ENCODE measurements around the gene RIMBP2.

Gene RIMBP2

DNA sequence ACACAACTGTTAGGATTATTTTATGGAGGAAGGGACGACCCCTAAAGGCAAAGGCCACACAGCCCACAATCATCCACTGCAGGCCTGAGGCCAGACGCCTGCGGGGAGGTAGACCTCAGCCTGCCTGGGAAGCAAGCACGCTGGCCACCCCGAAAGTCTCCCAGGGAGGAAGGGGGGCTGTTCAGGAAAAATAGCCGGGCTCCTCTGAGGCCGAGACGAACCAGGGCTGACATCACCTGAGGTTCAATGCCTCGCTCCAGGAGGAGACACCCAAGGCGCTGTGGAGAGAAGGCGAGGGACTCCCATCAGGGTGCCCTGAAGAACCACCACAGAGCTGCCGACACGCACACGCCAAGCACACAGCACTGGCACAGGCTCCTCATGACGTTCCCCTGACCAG lies 251.1 kb downstream of the RIMBP2 start:
- no peak overlapping the region for H3K4me3 ChIP-seq (ENCODE audit: low read depth, low read length)
- TF ChIP-seq, protein P1, sequence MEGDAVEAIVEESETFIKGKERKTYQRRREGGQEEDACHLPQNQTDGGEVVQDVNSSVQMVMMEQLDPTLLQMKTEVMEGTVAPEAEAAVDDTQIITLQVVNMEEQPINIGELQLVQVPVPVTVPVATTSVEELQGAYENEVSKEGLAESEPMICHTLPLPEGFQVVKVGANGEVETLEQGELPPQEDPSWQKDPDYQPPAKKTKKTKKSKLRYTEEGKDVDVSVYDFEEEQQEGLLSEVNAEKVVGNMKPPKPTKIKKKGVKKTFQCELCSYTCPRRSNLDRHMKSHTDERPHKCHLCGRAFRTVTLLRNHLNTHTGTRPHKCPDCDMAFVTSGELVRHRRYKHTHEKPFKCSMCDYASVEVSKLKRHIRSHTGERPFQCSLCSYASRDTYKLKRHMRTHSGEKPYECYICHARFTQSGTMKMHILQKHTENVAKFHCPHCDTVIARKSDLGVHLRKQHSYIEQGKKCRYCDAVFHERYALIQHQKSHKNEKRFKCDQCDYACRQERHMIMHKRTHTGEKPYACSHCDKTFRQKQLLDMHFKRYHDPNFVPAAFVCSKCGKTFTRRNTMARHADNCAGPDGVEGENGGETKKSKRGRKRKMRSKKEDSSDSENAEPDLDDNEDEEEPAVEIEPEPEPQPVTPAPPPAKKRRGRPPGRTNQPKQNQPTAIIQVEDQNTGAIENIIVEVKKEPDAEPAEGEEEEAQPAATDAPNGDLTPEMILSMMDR (IDR thresholded peaks at IDR 0.05; ENCODE audit: insufficient read depth, low read depth, low read length, missing control alignments) = no peak
- no peak for DNase-seq (ENCODE audit: low read depth)

DNA sequence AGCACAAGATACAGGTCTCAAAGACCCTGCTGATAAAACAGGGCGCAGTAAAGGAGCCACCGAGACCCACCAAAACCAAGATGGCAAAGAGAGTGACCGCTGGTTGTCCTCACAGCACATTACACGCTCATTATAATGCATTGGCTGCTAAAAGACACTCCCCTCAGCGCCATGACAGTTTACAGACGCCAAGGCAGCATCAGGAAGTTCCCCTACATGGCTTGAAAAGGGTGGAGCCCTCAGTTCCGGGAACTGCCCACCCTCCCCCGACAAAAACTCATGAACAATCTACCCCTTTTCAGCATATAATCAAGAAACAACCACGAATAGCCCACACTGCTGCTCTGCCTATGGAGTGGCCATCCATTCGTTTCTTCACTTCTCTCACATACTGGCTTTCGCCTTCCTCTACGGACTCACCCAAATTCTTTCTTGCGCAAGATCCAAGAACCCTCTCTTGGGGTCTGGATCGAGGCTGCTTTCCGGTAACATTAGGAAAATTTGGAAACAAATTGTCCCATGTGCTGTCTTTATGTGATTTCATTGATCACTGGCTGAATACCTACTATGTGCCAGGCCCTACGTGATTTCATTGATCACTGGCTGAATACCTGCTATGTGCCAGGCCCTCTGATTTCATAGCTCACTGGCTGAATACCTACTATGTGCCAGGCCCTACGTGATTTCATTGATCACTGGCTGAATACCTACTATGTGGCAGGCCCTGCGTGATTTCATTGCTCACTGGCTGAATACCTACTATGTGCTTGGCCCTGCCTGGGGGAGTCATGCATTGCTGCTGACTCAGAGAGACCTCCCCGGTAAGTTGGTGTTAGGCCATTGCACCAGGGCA lies 252.1 kb downstream of the RIMBP2 start:
- no peak overlapping the region for H3K4me3 ChIP-seq (ENCODE audit: low read depth, low read length)
- DNase-seq (ENCODE audit: low read depth) = no peak
- TF ChIP-seq, protein P1 (IDR thresholded peaks at IDR 0.05; ENCODE audit: insufficient read depth, low read depth, low read length, missing control alignments) = no peak

DNA sequence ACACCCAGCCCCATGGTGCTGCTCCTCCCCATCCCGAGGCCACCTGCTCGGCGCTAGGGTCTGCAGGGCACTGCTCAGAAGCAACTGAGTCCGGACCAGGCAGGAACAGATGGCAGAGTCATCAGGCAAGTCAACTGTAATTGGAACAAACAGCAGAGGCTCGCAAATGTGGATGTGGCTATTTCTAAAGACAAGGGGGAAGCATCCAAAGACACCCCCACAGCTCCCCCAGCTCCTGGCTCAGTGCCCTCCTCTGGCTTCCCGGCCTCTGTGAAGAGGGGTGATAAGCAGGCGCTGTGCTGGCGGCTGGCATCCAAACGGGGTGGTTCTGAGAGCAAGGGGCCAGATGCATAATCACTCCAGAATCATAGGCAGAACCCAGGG lies 252.8 kb downstream of the RIMBP2 start:
- H3K4me3 ChIP-seq (ENCODE audit: low read depth, low read length) = no peak overlapping the region
- DNase-seq (ENCODE audit: low read depth) = no peak
- TF ChIP-seq, protein P1 (IDR thresholded peaks at IDR 0.05; ENCODE audit: insufficient read depth, low read depth, low read length, missing control alignments) = no peak

DNA sequence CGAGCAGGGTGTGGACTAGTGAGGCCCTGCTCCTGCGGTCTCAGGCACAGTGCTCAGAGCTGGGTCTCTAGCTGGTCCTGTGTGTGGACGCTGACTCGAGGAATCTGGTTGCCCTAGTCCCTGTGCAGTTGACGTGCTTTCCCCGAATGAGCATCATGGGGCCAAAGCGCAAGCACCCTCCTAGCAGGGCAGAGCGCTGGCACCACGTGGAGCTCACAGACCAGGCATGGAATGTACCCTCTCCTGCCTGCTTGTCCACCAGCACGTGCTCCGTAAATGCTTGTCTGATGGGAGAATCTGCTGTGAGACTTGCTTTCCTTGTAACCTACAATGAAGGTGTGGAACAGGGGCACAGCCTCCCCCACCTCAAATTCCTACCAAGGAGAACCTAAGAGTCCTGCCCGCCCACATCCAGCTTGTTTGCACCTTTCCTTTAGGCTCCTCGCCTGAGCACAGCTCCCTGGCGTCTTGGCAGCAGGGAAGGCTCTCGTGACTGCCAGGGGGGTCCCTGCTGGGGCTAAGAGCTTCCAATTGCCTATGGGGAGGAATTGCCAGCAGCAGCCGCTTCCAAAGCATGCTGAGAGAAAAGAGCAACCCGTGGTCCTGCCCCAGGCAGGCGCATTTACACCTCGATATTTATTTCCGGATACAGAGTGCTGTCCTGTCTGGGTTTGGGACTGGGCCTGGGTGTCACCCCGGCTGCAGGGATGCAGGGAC lies 253.4 kb downstream of the RIMBP2 start:
- TF ChIP-seq, protein P1 (IDR thresholded peaks at IDR 0.05; ENCODE audit: insufficient read depth, low read depth, low read length, missing control alignments) = no peak
- no peak for DNase-seq (ENCODE audit: low read depth)
- no peak overlapping the region for H3K4me3 ChIP-seq (ENCODE audit: low read depth, low read length)

DNA sequence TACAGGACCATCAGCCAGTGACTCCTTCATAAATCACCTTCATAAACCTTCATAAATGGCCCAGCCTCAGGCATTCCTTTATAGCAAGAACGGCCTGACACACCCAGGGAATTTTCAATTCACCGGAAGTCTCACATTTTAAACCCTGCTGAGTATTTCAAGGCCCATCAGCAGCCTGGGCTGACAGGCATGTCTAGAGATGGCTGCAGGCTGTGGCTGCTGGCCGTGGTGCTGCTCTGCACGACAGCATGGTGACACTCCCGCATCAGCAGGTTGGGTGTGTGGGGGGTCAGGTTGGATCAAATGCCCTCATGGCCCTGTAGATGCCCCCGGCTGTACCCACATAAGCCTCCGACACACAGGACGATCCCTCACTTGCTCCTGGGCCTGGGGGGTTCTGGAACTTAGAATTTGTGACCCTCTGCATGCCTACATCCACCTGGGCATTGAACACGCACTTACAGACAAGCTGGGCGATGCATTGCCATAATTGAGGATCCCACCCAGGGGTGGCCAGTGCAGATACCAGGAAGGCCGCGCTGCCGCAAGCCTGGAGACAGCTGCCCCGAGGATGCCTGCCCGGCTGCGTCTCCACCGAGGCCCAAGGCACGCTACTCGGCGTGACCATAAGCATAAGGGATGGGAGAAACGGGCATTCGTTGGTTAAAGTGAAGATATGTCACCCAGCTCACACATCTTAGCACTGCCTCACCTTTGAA lies 254.1 kb downstream of the RIMBP2 start:
- TF ChIP-seq, protein P1 (IDR thresholded peaks at IDR 0.05; ENCODE audit: insufficient read depth, low read depth, low read length, missing control alignments) = no peak
- DNase-seq (ENCODE audit: low read depth) = no peak
- H3K4me3 ChIP-seq (ENCODE audit: low read depth, low read length) = no peak overlapping the region

DNA sequence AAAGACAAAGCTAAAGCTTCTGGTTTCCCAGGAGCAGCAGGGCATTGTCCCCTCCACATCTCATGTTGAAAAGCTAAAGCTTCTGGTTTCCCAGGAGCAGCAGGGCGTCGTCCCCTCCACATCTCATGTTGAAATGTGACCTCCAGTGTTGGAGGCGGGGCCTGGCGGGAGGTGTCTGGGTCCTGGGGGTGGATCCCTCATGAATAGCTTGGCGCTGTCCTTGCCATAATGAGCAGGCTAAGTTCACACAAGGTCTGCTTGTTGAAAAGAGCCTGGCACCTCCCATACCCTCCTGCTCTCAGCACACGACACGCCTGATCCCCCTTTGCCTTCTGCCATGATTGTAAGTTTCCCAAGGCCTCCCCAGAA lies 254.7 kb downstream of the RIMBP2 start:
- DNase-seq (ENCODE audit: low read depth) = no peak
- TF ChIP-seq, protein P1 (IDR thresholded peaks at IDR 0.05; ENCODE audit: insufficient read depth, low read depth, low read length, missing control alignments) = no peak
- no peak overlapping the region for H3K4me3 ChIP-seq (ENCODE audit: low read depth, low read length)

Data from GM12865 (cell line).